HepG2 (cell line): Measurements from ENCODE around the gene PTGR2. TPM values are rescaled to one million over a fixed set of nuclear protein-coding genes. Genes with fewer than 3 reads are reported as not detected.

ENCODE experiments used
- CC2D1A ChIP-seq: sonication (generic); formaldehyde crosslinking; IDR thresholded peaks from 2 replicates; pipeline ENCODE4 v1.8.1; 2023; ENCODE audit warnings: mild to moderate bottlenecking, missing genetic modification reagents
- EP300 ChIP-seq, 3 experiments: sonication (generic) in 1 of 3; formaldehyde crosslinking in 1 of 3; IDR thresholded peaks; 2 replicates each; pipeline versions ENCODE4 v1.5.1 to v1.6.1; 2011 to 2020; ENCODE audit warnings: low read depth in 2 of 3, low read length in 2 of 3, borderline replicate concordance in 1 of 3, improper control_type of control experiment in 1 of 3, mild to moderate bottlenecking in 1 of 3, missing genetic modification reagents in 1 of 3, moderate library complexity in 1 of 3
- MIER3 ChIP-seq: IDR thresholded peaks from 2 replicates; pipeline ENCODE4 v1.6.1; 2016; ENCODE audit warnings: missing compliant biosample characterization, borderline replicate concordance
- MNT ChIP-seq: fragments of 450-650 bp; IDR thresholded peaks from 2 replicates; pipeline ENCODE4 v1.6.1; 2016
- MTA3 ChIP-seq: sonication (generic); formaldehyde crosslinking; IDR thresholded peaks from 2 replicates; pipeline ENCODE4 v1.4.0; 2020; ENCODE audit warnings: missing genetic modification reagents
- PAWR ChIP-seq: sonication (generic); formaldehyde crosslinking; IDR thresholded peaks from 2 replicates; pipeline ENCODE4 v1.4.0; 2020; ENCODE audit warnings: missing genetic modification reagents, mild to moderate bottlenecking, borderline replicate concordance
- RERE ChIP-seq: IDR thresholded peaks from 2 replicates; pipeline ENCODE4 v1.6.1; 2016; ENCODE audit warnings: low read depth, missing genetic modification reagents, missing compliant biosample characterization
- RFX1 ChIP-seq: fragments of 450-650 bp; IDR thresholded peaks from 2 replicates; pipeline ENCODE4 v1.6.1; 2017
- TCF12 ChIP-seq, 2 experiments: fragments of 450-650 bp in 1 of 2; sonication (generic) in 1 of 2; formaldehyde crosslinking in 1 of 2; IDR thresholded peaks; 2 replicates each; pipeline versions ENCODE4 v1.6.1 to v1.8.0; 2017 to 2022; ENCODE audit warnings: antibody characterized with exemption in 1 of 2, mild to moderate bottlenecking in 1 of 2, missing genetic modification reagents in 1 of 2, moderate library complexity in 1 of 2
- TFE3 ChIP-seq: IDR thresholded peaks from 2 replicates; pipeline ENCODE4 v1.6.1; 2016
- USF2 ChIP-seq, 2 experiments: sonication (generic) in 1 of 2; formaldehyde crosslinking in 1 of 2; IDR thresholded peaks; 2 replicates each; pipeline versions ENCODE4 v1.5.1 to v1.6.1; 2011 to 2020; ENCODE audit warnings: borderline replicate concordance in 1 of 2, low read depth in 1 of 2, low read length in 1 of 2, mild to moderate bottlenecking in 1 of 2, missing genetic modification reagents in 1 of 2, moderate library complexity in 1 of 2
- ZFP1 ChIP-seq: IDR thresholded peaks from 2 replicates; pipeline ENCODE4 v1.6.1; 2016
- ZFYVE20 ChIP-seq: sonication (generic); formaldehyde crosslinking; IDR thresholded peaks from 2 replicates; pipeline ENCODE4 v1.8.0; 2023; ENCODE audit warnings: low read depth, mild to moderate bottlenecking, moderate library complexity, missing genetic modification reagents, borderline replicate concordance
- ZNF597 ChIP-seq: sonication (generic); formaldehyde crosslinking; IDR thresholded peaks from 2 replicates; pipeline ENCODE4 v1.5.0; 2020; ENCODE audit warnings: missing genetic modification reagents
- polyA plus RNA-seq, 8 experiments: library from polyadenylated mRNA; depleted of rRNA in 3 of 8; stranded (reverse) in 7 of 8; unstranded in 1 of 8; fragments of >200 nt; fragmentation: Illumina TruSeq in 4 of 8; extraction: Trizol in 4 of 8; gene quantifications; 2 replicates each; pipeline versions ENCODE4 v1.2.1 to v1.2.3, GENCODE V29; 2011 to 2016; ENCODE audit warnings: low read depth in 4 of 8, missing spikeins in 1 of 8, mixed read lengths in 1 of 8; ENCODE audit not compliant: insufficient read depth in 1 of 8
- total RNA-seq, 5 experiments: library from RNA; depleted of rRNA; stranded (reverse); fragments of >200 nt; fragmentation: Illumina TruSeq; extraction: Trizol; gene quantifications; 2 replicates each; pipeline ENCODE4 v1.2.3, GENCODE V29; 2016; ENCODE audit warnings: low read depth in 1 of 5

The PTGR2 gene
- total and polyA plus RNA-seq, 2 of the 13 experiments (the other 11 are each of a cell fraction or from before 2014, with no cell fraction given): 3.0 to 4.3 TPM

GRCh38 chr14:73851567-73852382 lies at the start of gene PTGR2 (continued):
- TF ChIP-seq ZNF597 (CRISPR knock-in tag) (no peak), RERE (CRISPR knock-in tag) (no peak), TCF12 (IDR thresholded peaks at IDR 0.05) (no peak), TCF12 (CRISPR knock-in tag; IDR thresholded peaks at IDR 0.05) (0 out of 2 replicates have a peak, but pooled peaks have one; percentile 43), MNT (peak; percentile 23; the same call in 1 of the 2 replicates), ZFP1 (CRISPR knock-in tag) (no peak), USF2 (IDR thresholded peaks at IDR 0.05; ENCODE audit: low read depth, low read length) (no peak), USF2 (CRISPR knock-in tag; IDR thresholded peaks at IDR 0.05; ENCODE audit: borderline replicate concordance) (no peak), MTA3 (CRISPR knock-in tag) (no peak), ZFYVE20 (CRISPR knock-in tag) (no peak), CC2D1A (CRISPR knock-in tag) (no peak), RFX1 (no peak), PAWR (CRISPR knock-in tag) (no peak), MIER3 (CRISPR knock-in tag) (no peak), TFE3 (CRISPR knock-in tag) (peak; percentile 60; the same call in 1 of the 2 replicates), EP300 (IDR thresholded peaks at IDR 0.05; ENCODE audit: low read depth in 2 of 2, low read length in 2 of 2) (no peak; a peak in 2 of 4 replicates), EP300 (CRISPR knock-in tag; IDR thresholded peaks at IDR 0.05; ENCODE audit: borderline replicate concordance) (no peak)
